HG02840 (cell line): ENCODE measurements around the gene MEF2D.

Experiments
- ATAC-seq: cut with Tn5 transposase; IDR thresholded peaks from one replicate; pipeline ENCODE4 v1.9.1; 2021; ENCODE audit warnings: mild to moderate bottlenecking, moderate library complexity, moderate number of reproducible peaks; ENCODE audit not compliant: unreplicated experiment, low FRiP score

Gene MEF2D

GRCh38 chr1:156451505-156452160 is 48.9 kb downstream of the MEF2D start:
- no peak for ATAC-seq

- ATAC-seq = no peak
These were observed 52.2 kb downstream of the MEF2D start for GRCh38 chr1:156448134-156448967.

GRCh38 chr1:156445789-156446263 is 54.7 kb downstream of the MEF2D start:
- ATAC-seq = no peak

DNA sequence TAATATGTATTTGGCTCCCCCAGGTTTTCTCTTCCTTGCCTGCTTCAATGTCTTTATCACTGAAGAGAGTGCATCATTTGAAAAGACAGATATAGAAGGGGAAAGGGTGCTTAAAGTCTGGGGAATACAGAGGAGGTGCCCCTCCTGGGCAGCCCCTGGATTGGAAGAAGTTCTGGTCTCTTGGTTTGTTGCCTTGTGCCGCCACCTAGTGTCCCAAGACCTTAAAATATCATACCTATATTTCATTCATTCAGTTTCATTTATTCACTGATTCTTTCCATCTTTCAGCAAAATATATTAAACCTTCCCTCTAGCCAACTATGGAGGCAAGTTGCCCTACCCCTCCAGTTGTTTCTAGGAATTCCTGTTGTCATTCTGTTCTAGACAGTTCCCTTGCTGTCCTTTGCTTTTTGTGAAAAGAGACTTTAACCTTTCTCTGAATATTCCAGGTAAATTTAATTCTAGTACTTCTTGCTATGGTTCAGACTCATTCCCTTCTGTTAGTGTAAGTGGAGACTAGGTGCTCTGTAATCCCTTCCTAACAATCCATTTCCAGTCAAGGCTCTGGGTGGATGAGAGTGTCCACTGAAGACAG is 56.1 kb downstream of the MEF2D start:
- ATAC-seq = no peak

- no peak for ATAC-seq
These were observed 57.3 kb downstream of the MEF2D start for GRCh38 chr1:156443286-156443685.

- no peak for ATAC-seq
These were observed 59.7 kb downstream of the MEF2D start for GRCh38 chr1:156440654-156441437.

GRCh38 chr1:156439777-156440183 is 60.8 kb downstream of the MEF2D start:
- ATAC-seq = no peak

GRCh38 chr1:156439036-156439776 is 61.4 kb downstream of the MEF2D start:
- no peak for ATAC-seq

- no peak for ATAC-seq
These were observed 62.1 kb downstream of the MEF2D start for GRCh38 chr1:156438278-156438987.

GRCh38 chr1:156437037-156437867 is 63.3 kb downstream of the MEF2D start:
- ATAC-seq = no peak

GRCh38 chr1:156436141-156437036 is 64.2 kb downstream of the MEF2D start:
- ATAC-seq = no peak

DNA sequence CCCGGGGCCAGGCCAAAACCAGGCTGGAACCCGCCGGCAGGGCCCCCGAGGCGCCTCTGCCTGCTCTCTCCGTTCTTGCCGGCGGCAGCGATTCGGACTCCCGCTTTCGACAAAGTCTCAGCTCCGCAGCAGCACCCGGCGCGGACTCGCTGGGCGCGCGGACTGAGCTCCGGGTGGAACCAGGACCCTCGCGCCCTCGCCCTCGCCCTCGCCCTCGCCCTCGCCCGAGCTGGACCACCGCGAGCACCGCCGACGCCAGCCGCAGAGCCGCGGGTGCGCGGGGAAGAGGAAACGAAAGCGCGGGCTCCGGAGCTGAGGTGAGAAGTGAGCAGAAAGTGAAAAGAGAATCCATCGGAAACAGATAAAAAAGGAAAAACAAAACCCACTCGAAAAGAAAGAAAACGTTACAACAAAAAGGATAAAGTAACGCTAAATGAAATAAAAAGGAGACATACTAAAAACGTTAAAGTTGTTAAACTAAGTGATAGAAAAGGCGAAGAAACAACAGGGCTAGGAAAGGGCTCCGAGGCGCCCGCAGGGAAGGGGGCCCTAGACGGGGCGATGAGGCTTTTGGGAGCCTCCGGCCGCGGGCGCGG is 64.9 kb downstream of the MEF2D start:
- ATAC-seq = no peak

- no peak for ATAC-seq
These were observed 65.5 kb downstream of the MEF2D start for GRCh38 chr1:156434989-156435544.

GRCh38 chr1:156433602-156434001 is 67.0 kb downstream of the MEF2D start:
- ATAC-seq = no peak

DNA sequence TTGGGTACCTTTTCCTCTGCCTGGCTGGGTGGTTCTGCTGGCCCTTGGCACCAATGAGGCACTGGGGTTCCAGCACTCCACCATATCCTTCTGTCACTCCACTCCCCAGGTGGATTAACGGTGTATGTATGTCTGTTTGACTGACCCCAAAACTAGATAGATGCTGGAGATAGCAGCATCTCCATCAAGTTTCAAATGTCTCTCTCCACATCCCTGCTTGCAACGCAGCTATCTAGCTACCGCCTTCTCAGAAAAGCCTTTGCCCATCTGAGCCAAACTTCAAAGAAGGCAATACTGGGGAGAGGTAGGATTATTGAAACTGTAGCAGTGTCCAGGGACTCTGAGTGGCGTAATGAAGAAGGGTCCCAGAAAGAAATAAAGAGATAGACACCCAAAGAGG is 67.5 kb downstream of the MEF2D start:
- ATAC-seq = no peak

DNA sequence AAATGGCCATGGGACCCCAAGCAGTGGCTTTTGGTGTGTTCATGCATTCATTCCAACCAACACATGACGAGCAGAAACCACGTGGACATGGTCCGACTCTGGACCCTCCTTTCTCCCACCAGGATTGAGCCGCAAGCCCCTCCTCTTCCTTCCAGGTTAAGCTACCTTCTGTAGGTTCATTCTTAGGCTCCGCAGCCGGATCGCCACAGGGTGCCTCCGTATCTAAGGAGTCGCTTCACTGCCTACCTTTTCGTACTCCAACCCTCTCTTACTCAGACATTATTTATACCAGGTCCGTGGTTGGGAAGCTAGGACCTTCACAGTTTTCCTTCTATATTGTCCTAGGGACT is 67.9 kb downstream of the MEF2D start:
- ATAC-seq = no peak
